H1 (cell line): ENCODE results near the gene ABHD11. TPM values are rescaled to one million over a fixed set of nuclear protein-coding genes. Genes with fewer than 3 reads are reported as not detected.

Experiments used
- CTCF ChIA-PET: fragments of 300-600 bp; sonication (Branson Sonifier 250); formaldehyde crosslinking; loops from one replicate; lab custom pipeline; 2021; ENCODE audit not compliant: partially characterized antibody; lab: Charles Lee
- POLR2A ChIA-PET: fragments of 300-600 bp; sonication (Branson Sonifier 250); formaldehyde crosslinking; loops from one replicate; lab custom pipeline; 2021; ENCODE audit warnings: inconsistent platforms; ENCODE audit not compliant: partially characterized antibody; lab: Charles Lee
- DNase-seq, 2 experiments: peaks; one replicate each; pipeline versions ENCODE4 v3.0.0 to v3.0.0-alpha.2; 2010 to 2022; ENCODE audit warnings: low spot score in 2 of 2, low read depth in 1 of 2, mixed read lengths in 1 of 2
- FAIRE-seq: peaks from 2 replicates; lab custom pipeline; 2011; peaks lifted over from hg19 to GRCh38; lab: Jason Lieb, UNC
- H2AFZ ChIP-seq: 2 replicates; pipeline ENCODE4 v1.8.1; 2012; ENCODE audit warnings: low read length, inconsistent platforms
- H2AK5ac ChIP-seq: 2 replicates; pipeline ENCODE4 v1.6.1; 2013; ENCODE audit warnings: low read depth, low read length
- H2BK120ac ChIP-seq: replicated peaks from 2 replicates; pipeline ENCODE3; 2013; ENCODE audit warnings: low read depth, low read length, inconsistent platforms
- H2BK12ac ChIP-seq: 2 replicates; pipeline ENCODE4 v1.6.1; 2013; ENCODE audit warnings: low read depth, low read length
- H2BK15ac ChIP-seq: 2 replicates; pipeline ENCODE4 v1.6.1; 2013; ENCODE audit warnings: low read length
- H2BK20ac ChIP-seq: 2 replicates; pipeline ENCODE4 v1.6.1; 2013; ENCODE audit warnings: low read length
- H2BK5ac ChIP-seq: 2 replicates; pipeline ENCODE4 v1.6.1; 2013; ENCODE audit warnings: low read depth, low read length
- H3K14ac ChIP-seq: 2 replicates; pipeline ENCODE4 v1.6.1; 2013; ENCODE audit warnings: inconsistent platforms; ENCODE audit not compliant: insufficient read length
- H3K18ac ChIP-seq: 2 replicates; pipeline ENCODE4 v1.6.1; 2013; ENCODE audit warnings: low read length; ENCODE audit errors: extremely low read depth
- H3K23ac ChIP-seq: 2 replicates; pipeline ENCODE4 v1.6.1; 2013; ENCODE audit warnings: inconsistent platforms; ENCODE audit not compliant: insufficient read length
- H3K23me2 ChIP-seq: 2 replicates; pipeline ENCODE4 v1.6.1; 2013; ENCODE audit warnings: low read depth, low read length
- H3K27ac ChIP-seq: 2 replicates; pipeline ENCODE4 v1.6.1; 2011; ENCODE audit warnings: low read depth, low read length, inconsistent platforms
- H3K27me3 ChIP-seq, 4 experiments: replicated peaks in 1 of 4; 1 replicate in 1 of 4; 2 replicates in 3 of 4; pipeline versions ENCODE4 v1.6.1 to v1.8.1; 2011 to 2013; ENCODE audit warnings: low read length in 3 of 4, mild to moderate bottlenecking in 3 of 4, inconsistent platforms in 2 of 4, mixed read lengths in 2 of 4, moderate library complexity in 1 of 4; ENCODE audit not compliant: control insufficient read depth in 3 of 4, insufficient read depth in 3 of 4; ENCODE audit errors: extremely low read depth in 1 of 4
- H3K36me3 ChIP-seq, 4 experiments: 2 replicates each; pipeline versions ENCODE4 v1.6.1 to v1.8.1; 2011 to 2013; ENCODE audit warnings: mild to moderate bottlenecking in 4 of 4, low read length in 3 of 4, moderate library complexity in 2 of 4, control low read depth in 1 of 4, inconsistent platforms in 1 of 4; ENCODE audit not compliant: insufficient read depth in 4 of 4, control insufficient read depth in 2 of 4
- H3K4ac ChIP-seq: replicated peaks from 2 replicates; pipeline ENCODE3; 2013; ENCODE audit warnings: low read length, low read depth, mixed read lengths, inconsistent platforms; ENCODE audit not compliant: insufficient read length
- H3K4me1 ChIP-seq, 4 experiments: replicated peaks in 1 of 4; 1 replicate in 1 of 4; 2 replicates in 3 of 4; pipeline versions ENCODE4 v1.6.1 to v1.8.1; 2011 to 2013; ENCODE audit warnings: low read length in 3 of 4, inconsistent platforms in 2 of 4, mixed read lengths in 1 of 4; ENCODE audit not compliant: insufficient read depth in 4 of 4, control insufficient read depth in 3 of 4
- H3K4me2 ChIP-seq, 2 experiments: 2 replicates each; pipeline versions ENCODE4 v1.6.1 to v1.8.1; 2011 to 2013; ENCODE audit warnings: low read depth in 2 of 2, low read length in 2 of 2, control low read depth in 1 of 2, inconsistent platforms in 1 of 2, mild to moderate bottlenecking in 1 of 2; ENCODE audit not compliant: insufficient read depth in 1 of 2
- H3K4me3 ChIP-seq, 4 experiments: fragments of 200-600, 300-600 bp in 1 of 4; sonication (generic), shearing (Covaris generic), sonication (Bioruptor Twin) in 1 of 4; 2 replicates each; pipeline versions ENCODE4 v1.5.1 to v1.8.1; 2011 to 2016; ENCODE audit warnings: low read length in 4 of 4, low read depth in 3 of 4, control low read depth in 2 of 4, inconsistent platforms in 2 of 4, mild to moderate bottlenecking in 2 of 4, mixed read lengths in 1 of 4, moderate library complexity in 1 of 4; ENCODE audit not compliant: insufficient read depth in 2 of 4; ENCODE audit errors: extremely low read depth in 1 of 4
- H3K56ac ChIP-seq: replicated peaks from 2 replicates; pipeline ENCODE3; 2013; ENCODE audit warnings: low read depth, mild to moderate bottlenecking, mixed read lengths, low read length, inconsistent platforms; ENCODE audit not compliant: insufficient read length
- H3K79me1 ChIP-seq: 2 replicates; pipeline ENCODE4 v1.6.1; 2013; ENCODE audit warnings: low read depth, low read length, control low read depth
- H3K79me2 ChIP-seq, 2 experiments: 2 replicates each; pipeline versions ENCODE4 v1.6.1 to v1.8.1; 2012 to 2013; ENCODE audit warnings: low read length in 2 of 2, mild to moderate bottlenecking in 2 of 2, inconsistent platforms in 1 of 2; ENCODE audit not compliant: insufficient read depth in 2 of 2, control insufficient read depth in 1 of 2
- H3K9ac ChIP-seq, 4 experiments: replicated peaks in 1 of 4; 1 replicate in 1 of 4; 2 replicates in 3 of 4; pipeline versions ENCODE4 v1.6.1 to v1.8.1; 2011 to 2013; ENCODE audit warnings: low read depth in 3 of 4, low read length in 3 of 4, control low read depth in 2 of 4, mild to moderate bottlenecking in 2 of 4, moderate library complexity in 2 of 4, inconsistent platforms in 1 of 4; ENCODE audit errors: extremely low read depth in 1 of 4
- H3K9me3 ChIP-seq, 2 experiments: 2 replicates each; pipeline versions ENCODE4 v1.6.1 to v1.8.1; 2012 to 2013; ENCODE audit warnings: mild to moderate bottlenecking in 2 of 2, moderate library complexity in 2 of 2, control low read depth in 1 of 2, inconsistent platforms in 1 of 2, low read depth in 1 of 2, low read length in 1 of 2, mixed read lengths in 1 of 2; ENCODE audit not compliant: insufficient read depth in 2 of 2
- H4K20me1 ChIP-seq, 2 experiments: replicated peaks in 1 of 2; 2 replicates each; pipeline versions ENCODE3 to v1.8.1; 2011 to 2013; ENCODE audit warnings: inconsistent platforms in 2 of 2, low read length in 2 of 2, mild to moderate bottlenecking in 1 of 2; ENCODE audit not compliant: insufficient read depth in 2 of 2, control insufficient read depth in 1 of 2
- H4K5ac ChIP-seq: 2 replicates; pipeline ENCODE4 v1.6.1; 2013; ENCODE audit warnings: low read length, low read depth, mixed read lengths, inconsistent platforms; ENCODE audit not compliant: insufficient read length
- H4K8ac ChIP-seq: 2 replicates; pipeline ENCODE4 v1.8.0; 2013; ENCODE audit warnings: mild to moderate bottlenecking, moderate library complexity, low read length, inconsistent platforms; ENCODE audit not compliant: insufficient read depth; ENCODE audit errors: extremely low read depth
- H4K91ac ChIP-seq: replicated peaks from 2 replicates; pipeline ENCODE3; 2013; ENCODE audit warnings: low read length, mixed read lengths, inconsistent platforms; ENCODE audit not compliant: insufficient read length
- BCL11A ChIP-seq, 2 experiments: IDR thresholded peaks; one replicate each; pipeline ENCODE4 v1.6.1; 2011; ENCODE audit warnings: low read depth in 2 of 2, low read length in 2 of 2, mild to moderate bottlenecking in 2 of 2
- CBX5 ChIP-seq: fragments of 300-800, 300-1000 bp; sonication (generic); IDR thresholded peaks from 2 replicates; pipeline ENCODE4 v1.7.1; 2016; ENCODE audit warnings: antibody characterized with exemption, low read length, low read depth
- CHD1 ChIP-seq: IDR thresholded peaks from 2 replicates; pipeline ENCODE4 v1.6.1; 2012; ENCODE audit warnings: low read depth, low read length, improper control_type of control experiment
- GTF2F1 ChIP-seq: IDR thresholded peaks from 2 replicates; pipeline ENCODE4 v1.6.1; 2012; ENCODE audit warnings: low read depth, low read length, improper control_type of control experiment, borderline replicate concordance
- HDAC6 ChIP-seq: IDR thresholded peaks from one replicate; pipeline ENCODE4 v1.7.1; 2012; ENCODE audit warnings: low read depth, mild to moderate bottlenecking, inconsistent platforms, low read length, moderate library complexity
- KDM4A ChIP-seq: IDR thresholded peaks from one replicate; pipeline ENCODE4 v1.7.1; 2012; ENCODE audit warnings: low read depth, mild to moderate bottlenecking, moderate library complexity, low read length, inconsistent platforms; ENCODE audit not compliant: severe bottlenecking
- NANOG ChIP-seq: IDR thresholded peaks from 2 replicates; pipeline ENCODE4 v1.6.1; 2011; ENCODE audit warnings: low read length, low read depth, mild to moderate bottlenecking, inconsistent platforms; ENCODE audit not compliant: insufficient read depth, poor library complexity, severe bottlenecking
- RXRA ChIP-seq: IDR thresholded peaks from 2 replicates; pipeline ENCODE4 v1.6.1; 2011; ENCODE audit warnings: low read depth, mild to moderate bottlenecking, low read length, moderate library complexity; ENCODE audit not compliant: insufficient read depth
- SRF ChIP-seq: IDR thresholded peaks from 2 replicates; pipeline ENCODE4 v1.6.1; 2011; ENCODE audit warnings: mild to moderate bottlenecking, low read depth, low read length, moderate library complexity
- USF2 ChIP-seq: IDR thresholded peaks from 2 replicates; pipeline ENCODE4 v1.6.1; 2011; ENCODE audit warnings: low read length, improper control_type of control experiment
- WGBS, 2 experiments: shearing (Covaris generic) in 1 of 2; methylation state at CpG; one replicate each; pipeline versions ENCODE4 v1.1.6 to v1.1.7; 2013 to 2015; ENCODE audit warnings: low lambda C conversion rate in 2 of 2, mixed read lengths in 2 of 2, inconsistent platforms in 1 of 2, low coverage in 1 of 2, missing lambda C conversion rate in 1 of 2; ENCODE audit not compliant: insufficient replicate concordance in 2 of 2, insufficient coverage in 1 of 2, insufficient read length in 1 of 2; ENCODE audit errors: extremely low coverage in 1 of 2, missing lambda C conversion rate in 1 of 2; 5-methylcytosine and 5-hydroxymethylcytosine counted together
- polyA plus RNA-seq, 7 experiments: library from polyadenylated mRNA; depleted of rRNA in 3 of 7; stranded (reverse) in 5 of 7; unstranded in 2 of 7; fragments of >200 nt in 5 of 7; fragments of 200-250 nt in 2 of 7; gene quantifications; 1 replicate in 5 of 7; 2 replicates in 1 of 7; 4 replicates in 1 of 7; pipeline versions ENCODE4 v1.2.1 to v1.2.3, GENCODE V29; 2011 to 2013; ENCODE audit warnings: missing spikeins in 2 of 7, mixed read lengths in 2 of 7
- total RNA-seq: library from RNA; stranded (reverse); fragmentation: NEBNext Ultra II Directional; extraction: Animal tissue kit (Norgen Biotek cat#: 25700); gene quantifications from 2 replicates; pipeline ENCODE4 v1.2.1, GENCODE V29; 2021

Gene ABHD11
- total and polyA plus RNA-seq, 2 of the 8 experiments (the other 6 are each of a cell fraction or from before 2014, with no cell fraction given) = 19.8 to 42.2 TPM

GRCh38 chr7:73723813-73724212 lies 14.8 kb downstream of the ABHD11 start:
- no peak overlapping the region for H3K4ac ChIP-seq
- no peak overlapping the region for H3K9ac ChIP-seq
- no peak overlapping the region for H3K14ac ChIP-seq
- peaks cover 5% of the 10 kb centered on the region; the same call in 1 of the 2 replicates for H3K23me2 ChIP-seq
- peaks cover 0 to 11% (median 6%) of the 10 kb centered on the region in 4 experiments; a peak in 5 of 7 replicates for H3K27me3 ChIP-seq
- TF ChIP-seq GTF2F1 = no peak
- no peak for TF ChIP-seq CBX5
- TF ChIP-seq KDM4A = no peak
- no peak for TF ChIP-seq HDAC6
- TF ChIP-seq CHD1 = no peak
- TF ChIP-seq RXRA = no peak
- no peak for TF ChIP-seq NANOG
- no peak for TF ChIP-seq SRF
- TF ChIP-seq BCL11A (IDR thresholded peaks at IDR 0.05; ENCODE audit: low read depth in 2 of 2, low read length in 2 of 2) = no peak
- TF ChIP-seq USF2 = no peak
- DNase-seq (no peak), FAIRE-seq (no peak)
- H3K4me3 ChIP-seq = no peak overlapping the region
- POLR2A ChIA-PET = no interaction called here
- H2AK5ac ChIP-seq = no peak overlapping the region
- H4K8ac ChIP-seq = no peak overlapping the region
- no peaks in the 10 kb centered on the region for H3K9me3 ChIP-seq
- H3K18ac ChIP-seq = no peak overlapping the region
- H3K79me2 ChIP-seq = no peaks in the 10 kb centered on the region
- no peaks in the 10 kb centered on the region for H3K36me3 ChIP-seq
- no peaks in the 10 kb centered on the region for H3K79me1 ChIP-seq
- WGBS, 2 experiments = 96% methylated on average over 3 of the region's 3 CpGs; no CpG with 5 or more reads in 1 of the 2 experiments
- H2AFZ ChIP-seq = no peak overlapping the region
- no peak overlapping the region for H3K23ac ChIP-seq
- H3K27ac ChIP-seq = no peak overlapping the region
- no peak overlapping the region for H2BK20ac ChIP-seq
- H4K5ac ChIP-seq = no peak overlapping the region
- CTCF ChIA-PET = interaction anchor here (1.0 to 4.6 kb wide), 6 partner anchors 13 to 124 kb away, joined by 3 to 45 read pairs (median 6); no protein-coding TSS in a partner anchor
- no peak overlapping the region for H2BK15ac ChIP-seq
- no peak overlapping the region for H3K4me2 ChIP-seq
- H4K91ac ChIP-seq = no peak overlapping the region
- H2BK120ac ChIP-seq = no peak overlapping the region
- H2BK5ac ChIP-seq = no peak overlapping the region
- H2BK12ac ChIP-seq = no peak overlapping the region
- no peak overlapping the region for H3K56ac ChIP-seq
- H4K20me1 ChIP-seq = peaks cover 0 to 3% of the 10 kb centered on the region in 2 experiments
- no peaks in the 10 kb centered on the region; a peak in 1 of 7 replicates for H3K4me1 ChIP-seq
